Measurements from ENCODE around the gene ASTN2. TPM values are rescaled to one million over a fixed set of nuclear protein-coding genes. Genes with fewer than 3 reads are reported as not detected.

Gene ASTN2
- total and polyA plus RNA-seq, 9 of the 15 experiments (the other 6 are each of a cell fraction or from before 2014, with no cell fraction given) = 0.56 to 3.5 (median 1.9) TPM

DNA sequence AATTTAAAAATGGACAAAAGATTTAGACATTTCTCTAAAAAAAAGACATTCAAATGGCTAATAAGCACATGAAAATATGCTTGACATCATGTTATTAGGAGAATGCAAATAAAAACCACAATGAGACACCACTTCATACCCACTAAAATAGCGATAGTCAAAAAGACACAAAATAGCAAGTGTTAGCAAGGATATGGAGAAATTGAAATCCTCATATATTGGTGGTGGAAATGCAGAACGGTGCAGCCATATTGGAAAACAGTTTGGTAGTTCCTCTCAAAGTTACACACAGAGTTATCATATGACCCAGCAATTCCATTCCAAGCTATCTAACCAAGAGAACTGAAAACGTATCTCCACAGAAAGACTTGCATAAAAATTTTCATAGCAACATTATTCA is 955.3 kb downstream of the ASTN2 start (continued):
- TF ChIP-seq, protein P1, sequence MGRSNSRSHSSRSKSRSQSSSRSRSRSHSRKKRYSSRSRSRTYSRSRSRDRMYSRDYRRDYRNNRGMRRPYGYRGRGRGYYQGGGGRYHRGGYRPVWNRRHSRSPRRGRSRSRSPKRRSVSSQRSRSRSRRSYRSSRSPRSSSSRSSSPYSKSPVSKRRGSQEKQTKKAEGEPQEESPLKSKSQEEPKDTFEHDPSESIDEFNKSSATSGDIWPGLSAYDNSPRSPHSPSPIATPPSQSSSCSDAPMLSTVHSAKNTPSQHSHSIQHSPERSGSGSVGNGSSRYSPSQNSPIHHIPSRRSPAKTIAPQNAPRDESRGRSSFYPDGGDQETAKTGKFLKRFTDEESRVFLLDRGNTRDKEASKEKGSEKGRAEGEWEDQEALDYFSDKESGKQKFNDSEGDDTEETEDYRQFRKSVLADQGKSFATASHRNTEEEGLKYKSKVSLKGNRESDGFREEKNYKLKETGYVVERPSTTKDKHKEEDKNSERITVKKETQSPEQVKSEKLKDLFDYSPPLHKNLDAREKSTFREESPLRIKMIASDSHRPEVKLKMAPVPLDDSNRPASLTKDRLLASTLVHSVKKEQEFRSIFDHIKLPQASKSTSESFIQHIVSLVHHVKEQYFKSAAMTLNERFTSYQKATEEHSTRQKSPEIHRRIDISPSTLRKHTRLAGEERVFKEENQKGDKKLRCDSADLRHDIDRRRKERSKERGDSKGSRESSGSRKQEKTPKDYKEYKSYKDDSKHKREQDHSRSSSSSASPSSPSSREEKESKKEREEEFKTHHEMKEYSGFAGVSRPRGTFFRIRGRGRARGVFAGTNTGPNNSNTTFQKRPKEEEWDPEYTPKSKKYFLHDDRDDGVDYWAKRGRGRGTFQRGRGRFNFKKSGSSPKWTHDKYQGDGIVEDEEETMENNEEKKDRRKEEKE (IDR thresholded peaks at IDR 0.05; ENCODE audit: borderline replicate concordance in 1 of 2, control insufficient read depth in 1 of 2, low read depth in 2 of 2, low read length in 1 of 2) = no peak
- TF ChIP-seq ZNF121 (CRISPR knock-in tag; conservative IDR thresholded peaks at IDR 0.05) (no peak), KAT2B (IDR thresholded peaks at IDR 0.05; ENCODE audit: low read depth, low read length) (no peak), SLC30A9 (CRISPR knock-in tag; IDR thresholded peaks at IDR 0.05) (no peak), ZC3H11A (IDR thresholded peaks at IDR 0.05; ENCODE audit: low read depth, low read length) (no peak), SNRNP70 (optimal IDR thresholded peaks at IDR 0.05; ENCODE audit: low read depth, low read length) (no peak), ZNF431 (CRISPR knock-in tag; IDR thresholded peaks at IDR 0.05) (no peak), FOXJ3 (CRISPR knock-in tag; IDR thresholded peaks at IDR 0.05) (no peak), POLR2AphosphoS2 (IDR thresholded peaks at IDR 0.05; ENCODE audit: low read length) (no peak), FOXA3 (CRISPR knock-in tag; conservative IDR thresholded peaks at IDR 0.05 in 1 of 2, IDR thresholded peaks at IDR 0.05 in 1 of 2) (no peak), SMARCA4 (IDR thresholded peaks at IDR 0.05) (no peak)
- TF ChIP-seq, protein P2, sequence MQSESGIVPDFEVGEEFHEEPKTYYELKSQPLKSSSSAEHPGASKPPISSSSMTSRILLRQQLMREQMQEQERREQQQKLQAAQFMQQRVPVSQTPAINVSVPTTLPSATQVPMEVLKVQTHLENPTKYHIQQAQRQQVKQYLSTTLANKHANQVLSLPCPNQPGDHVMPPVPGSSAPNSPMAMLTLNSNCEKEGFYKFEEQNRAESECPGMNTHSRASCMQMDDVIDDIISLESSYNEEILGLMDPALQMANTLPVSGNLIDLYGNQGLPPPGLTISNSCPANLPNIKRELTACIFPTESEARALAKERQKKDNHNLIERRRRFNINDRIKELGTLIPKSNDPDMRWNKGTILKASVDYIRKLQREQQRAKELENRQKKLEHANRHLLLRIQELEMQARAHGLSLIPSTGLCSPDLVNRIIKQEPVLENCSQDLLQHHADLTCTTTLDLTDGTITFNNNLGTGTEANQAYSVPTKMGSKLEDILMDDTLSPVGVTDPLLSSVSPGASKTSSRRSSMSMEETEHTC (IDR thresholded peaks at IDR 0.05) = no peak
- TF ChIP-seq, protein P3, sequence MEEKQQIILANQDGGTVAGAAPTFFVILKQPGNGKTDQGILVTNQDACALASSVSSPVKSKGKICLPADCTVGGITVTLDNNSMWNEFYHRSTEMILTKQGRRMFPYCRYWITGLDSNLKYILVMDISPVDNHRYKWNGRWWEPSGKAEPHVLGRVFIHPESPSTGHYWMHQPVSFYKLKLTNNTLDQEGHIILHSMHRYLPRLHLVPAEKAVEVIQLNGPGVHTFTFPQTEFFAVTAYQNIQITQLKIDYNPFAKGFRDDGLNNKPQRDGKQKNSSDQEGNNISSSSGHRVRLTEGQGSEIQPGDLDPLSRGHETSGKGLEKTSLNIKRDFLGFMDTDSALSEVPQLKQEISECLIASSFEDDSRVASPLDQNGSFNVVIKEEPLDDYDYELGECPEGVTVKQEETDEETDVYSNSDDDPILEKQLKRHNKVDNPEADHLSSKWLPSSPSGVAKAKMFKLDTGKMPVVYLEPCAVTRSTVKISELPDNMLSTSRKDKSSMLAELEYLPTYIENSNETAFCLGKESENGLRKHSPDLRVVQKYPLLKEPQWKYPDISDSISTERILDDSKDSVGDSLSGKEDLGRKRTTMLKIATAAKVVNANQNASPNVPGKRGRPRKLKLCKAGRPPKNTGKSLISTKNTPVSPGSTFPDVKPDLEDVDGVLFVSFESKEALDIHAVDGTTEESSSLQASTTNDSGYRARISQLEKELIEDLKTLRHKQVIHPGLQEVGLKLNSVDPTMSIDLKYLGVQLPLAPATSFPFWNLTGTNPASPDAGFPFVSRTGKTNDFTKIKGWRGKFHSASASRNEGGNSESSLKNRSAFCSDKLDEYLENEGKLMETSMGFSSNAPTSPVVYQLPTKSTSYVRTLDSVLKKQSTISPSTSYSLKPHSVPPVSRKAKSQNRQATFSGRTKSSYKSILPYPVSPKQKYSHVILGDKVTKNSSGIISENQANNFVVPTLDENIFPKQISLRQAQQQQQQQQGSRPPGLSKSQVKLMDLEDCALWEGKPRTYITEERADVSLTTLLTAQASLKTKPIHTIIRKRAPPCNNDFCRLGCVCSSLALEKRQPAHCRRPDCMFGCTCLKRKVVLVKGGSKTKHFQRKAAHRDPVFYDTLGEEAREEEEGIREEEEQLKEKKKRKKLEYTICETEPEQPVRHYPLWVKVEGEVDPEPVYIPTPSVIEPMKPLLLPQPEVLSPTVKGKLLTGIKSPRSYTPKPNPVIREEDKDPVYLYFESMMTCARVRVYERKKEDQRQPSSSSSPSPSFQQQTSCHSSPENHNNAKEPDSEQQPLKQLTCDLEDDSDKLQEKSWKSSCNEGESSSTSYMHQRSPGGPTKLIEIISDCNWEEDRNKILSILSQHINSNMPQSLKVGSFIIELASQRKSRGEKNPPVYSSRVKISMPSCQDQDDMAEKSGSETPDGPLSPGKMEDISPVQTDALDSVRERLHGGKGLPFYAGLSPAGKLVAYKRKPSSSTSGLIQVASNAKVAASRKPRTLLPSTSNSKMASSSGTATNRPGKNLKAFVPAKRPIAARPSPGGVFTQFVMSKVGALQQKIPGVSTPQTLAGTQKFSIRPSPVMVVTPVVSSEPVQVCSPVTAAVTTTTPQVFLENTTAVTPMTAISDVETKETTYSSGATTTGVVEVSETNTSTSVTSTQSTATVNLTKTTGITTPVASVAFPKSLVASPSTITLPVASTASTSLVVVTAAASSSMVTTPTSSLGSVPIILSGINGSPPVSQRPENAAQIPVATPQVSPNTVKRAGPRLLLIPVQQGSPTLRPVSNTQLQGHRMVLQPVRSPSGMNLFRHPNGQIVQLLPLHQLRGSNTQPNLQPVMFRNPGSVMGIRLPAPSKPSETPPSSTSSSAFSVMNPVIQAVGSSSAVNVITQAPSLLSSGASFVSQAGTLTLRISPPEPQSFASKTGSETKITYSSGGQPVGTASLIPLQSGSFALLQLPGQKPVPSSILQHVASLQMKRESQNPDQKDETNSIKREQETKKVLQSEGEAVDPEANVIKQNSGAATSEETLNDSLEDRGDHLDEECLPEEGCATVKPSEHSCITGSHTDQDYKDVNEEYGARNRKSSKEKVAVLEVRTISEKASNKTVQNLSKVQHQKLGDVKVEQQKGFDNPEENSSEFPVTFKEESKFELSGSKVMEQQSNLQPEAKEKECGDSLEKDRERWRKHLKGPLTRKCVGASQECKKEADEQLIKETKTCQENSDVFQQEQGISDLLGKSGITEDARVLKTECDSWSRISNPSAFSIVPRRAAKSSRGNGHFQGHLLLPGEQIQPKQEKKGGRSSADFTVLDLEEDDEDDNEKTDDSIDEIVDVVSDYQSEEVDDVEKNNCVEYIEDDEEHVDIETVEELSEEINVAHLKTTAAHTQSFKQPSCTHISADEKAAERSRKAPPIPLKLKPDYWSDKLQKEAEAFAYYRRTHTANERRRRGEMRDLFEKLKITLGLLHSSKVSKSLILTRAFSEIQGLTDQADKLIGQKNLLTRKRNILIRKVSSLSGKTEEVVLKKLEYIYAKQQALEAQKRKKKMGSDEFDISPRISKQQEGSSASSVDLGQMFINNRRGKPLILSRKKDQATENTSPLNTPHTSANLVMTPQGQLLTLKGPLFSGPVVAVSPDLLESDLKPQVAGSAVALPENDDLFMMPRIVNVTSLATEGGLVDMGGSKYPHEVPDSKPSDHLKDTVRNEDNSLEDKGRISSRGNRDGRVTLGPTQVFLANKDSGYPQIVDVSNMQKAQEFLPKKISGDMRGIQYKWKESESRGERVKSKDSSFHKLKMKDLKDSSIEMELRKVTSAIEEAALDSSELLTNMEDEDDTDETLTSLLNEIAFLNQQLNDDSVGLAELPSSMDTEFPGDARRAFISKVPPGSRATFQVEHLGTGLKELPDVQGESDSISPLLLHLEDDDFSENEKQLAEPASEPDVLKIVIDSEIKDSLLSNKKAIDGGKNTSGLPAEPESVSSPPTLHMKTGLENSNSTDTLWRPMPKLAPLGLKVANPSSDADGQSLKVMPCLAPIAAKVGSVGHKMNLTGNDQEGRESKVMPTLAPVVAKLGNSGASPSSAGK (IDR thresholded peaks at IDR 0.05) = 0 out of 2 replicates have a peak, but pooled peaks have one; percentile 27

Data from K562 (cell line).